NK-92 (cell line): ENCODE results near the gene CCDC88C.
"Not testable (repeated sequence)": the region's sequence is repeated elsewhere in the genome, so short reads cannot be mapped to it uniquely, and the experiment has no call there.

Experiments
- DNase-seq: peaks from one replicate; lab custom pipeline; 2025; ENCODE audit not compliant: unreplicated experiment; lab: John Stamatoyannopoulos, UW

The CCDC88C gene

DNA sequence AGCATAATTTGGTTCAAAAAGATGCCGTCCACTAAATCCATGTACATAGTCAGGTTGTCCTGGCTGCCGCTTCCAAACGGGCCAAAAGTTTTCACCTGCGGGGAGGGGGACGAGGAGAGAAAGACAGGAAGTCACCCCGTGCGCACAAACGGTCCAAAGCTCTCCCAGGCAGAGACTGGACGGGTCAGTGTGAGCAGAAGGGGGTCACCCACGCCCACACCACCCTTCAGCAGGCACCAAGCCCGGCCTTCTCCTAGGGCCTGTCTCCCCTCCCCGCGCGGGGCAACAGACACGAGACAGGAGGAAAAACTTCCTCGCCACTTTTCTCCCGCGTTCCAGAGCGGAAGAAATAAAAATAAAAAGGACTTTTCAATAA lies 888 bp downstream of the CCDC88C start:
- DNase-seq = no peak

DNA sequence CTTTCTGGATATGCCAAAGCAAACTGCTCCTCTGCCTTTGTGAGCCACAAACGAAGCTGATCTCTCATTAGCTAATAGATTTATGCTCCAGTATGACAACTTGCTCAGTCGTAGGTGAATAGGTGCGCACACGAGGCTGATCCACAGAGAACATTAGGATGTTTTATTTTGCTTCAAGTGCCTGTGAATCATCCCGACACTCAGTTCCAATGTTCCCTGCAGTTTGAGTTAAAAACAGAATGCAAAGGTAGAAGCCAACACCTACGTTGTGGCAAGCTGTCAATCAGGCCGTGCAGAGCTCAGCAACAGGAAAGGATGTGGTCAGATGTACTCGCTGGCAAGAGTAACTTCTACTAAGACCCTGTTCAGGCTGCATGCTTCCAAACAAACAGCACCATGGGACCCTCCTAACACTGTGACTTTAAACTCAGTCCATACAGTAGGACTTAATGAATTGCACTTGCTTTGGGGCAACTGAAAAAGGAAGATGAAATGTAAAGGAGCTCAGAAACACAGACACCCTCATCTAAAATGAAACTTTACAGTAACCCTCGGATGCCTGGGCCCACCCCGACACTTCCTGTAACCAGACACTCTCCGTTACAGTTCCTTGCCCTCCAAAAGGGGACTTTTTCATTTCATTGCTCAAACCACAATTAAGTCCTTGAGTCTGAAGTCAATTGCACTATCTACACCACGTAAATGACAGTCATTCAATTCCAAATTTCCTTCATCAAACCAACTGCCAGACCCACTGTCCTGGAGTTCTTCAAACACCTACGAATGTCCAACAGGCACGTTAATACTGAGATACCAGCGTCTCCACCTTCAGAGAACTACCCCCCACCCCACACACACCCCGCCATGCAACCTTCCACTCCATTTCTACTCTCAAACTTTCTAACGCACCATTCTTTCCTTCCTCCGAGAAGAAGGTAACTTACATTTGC lies 1.6 kb downstream of the CCDC88C start:
- no peak for DNase-seq

DNA sequence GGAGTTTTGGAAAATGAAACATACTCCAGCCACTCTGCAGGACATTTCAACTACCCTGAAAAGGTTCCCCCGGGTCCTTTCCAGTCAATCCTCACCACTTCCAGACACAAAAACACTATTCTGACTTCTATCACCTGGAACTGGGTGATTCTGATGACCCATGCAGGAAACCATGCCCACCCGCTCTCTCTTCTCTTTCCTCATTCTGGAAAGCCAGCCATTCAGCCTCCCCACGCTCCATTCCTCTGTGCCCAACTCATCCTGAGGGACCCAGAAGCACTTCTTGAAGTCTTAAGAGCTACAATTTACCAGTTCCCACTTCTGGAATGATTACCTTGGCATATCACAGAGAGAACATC lies 3.2 kb downstream of the CCDC88C start:
- no peak for DNase-seq

DNA sequence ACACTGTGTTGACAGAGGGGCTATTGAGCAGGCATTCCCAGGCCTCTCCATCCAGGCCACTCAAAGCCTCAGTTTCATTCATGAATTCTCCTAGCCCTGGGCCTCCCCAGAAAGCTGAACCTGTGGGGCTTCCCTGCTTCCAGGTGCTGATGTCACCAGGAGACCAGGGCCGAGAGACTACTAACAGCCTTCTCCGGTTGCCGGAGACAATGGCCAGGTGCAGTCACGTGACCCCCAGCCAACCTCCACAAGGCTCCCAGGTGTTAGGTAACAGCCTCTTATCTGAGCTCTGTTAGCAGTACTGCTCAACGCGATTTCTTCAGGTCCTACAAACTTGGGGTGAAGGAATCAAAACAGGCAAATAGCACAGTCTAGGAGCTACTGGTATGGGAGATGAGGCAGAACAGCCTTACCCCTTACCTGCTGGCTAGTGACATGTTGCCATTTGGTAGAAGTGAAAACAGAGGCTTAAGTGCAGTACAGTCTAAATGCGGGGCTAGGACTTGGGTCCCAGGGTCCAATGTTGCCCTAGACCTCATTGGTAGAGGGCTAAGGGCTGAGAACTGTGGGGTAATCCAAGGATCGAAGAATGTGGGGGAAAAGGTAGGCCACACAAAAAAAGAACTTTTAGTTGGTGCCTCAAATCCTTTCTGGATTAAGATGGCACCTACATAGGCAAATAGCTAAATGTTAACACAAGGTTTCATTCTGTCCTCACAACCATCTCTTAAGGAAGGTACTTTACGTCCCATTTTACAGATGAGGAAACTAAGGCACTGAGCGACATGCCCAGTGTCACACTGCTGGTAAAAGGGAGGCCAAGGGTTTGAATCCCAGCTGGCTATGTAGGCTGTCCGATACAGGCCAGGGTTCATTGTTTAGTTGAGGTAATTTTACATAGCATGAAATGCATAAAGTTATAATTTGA lies 3.8 kb downstream of the CCDC88C start:
- DNase-seq = no peak

DNA sequence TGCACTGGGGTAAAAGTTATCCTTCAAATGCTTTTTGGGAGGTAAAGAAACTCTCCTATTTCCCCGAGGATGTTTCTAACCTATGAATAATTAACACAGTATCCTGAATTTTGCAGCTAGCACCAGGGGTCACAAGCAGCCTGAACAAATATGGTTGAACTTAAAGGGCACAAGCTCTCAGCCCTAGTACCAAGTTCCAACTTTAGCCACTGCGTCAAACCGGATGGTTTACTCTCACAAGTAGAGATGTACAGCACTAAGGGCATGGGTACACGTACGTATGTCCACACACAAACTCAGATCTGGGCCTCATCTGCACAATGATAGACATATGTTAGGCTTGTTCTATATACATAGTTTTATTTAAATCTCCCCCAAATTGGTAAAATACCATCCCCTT lies 4.7 kb downstream of the CCDC88C start:
- DNase-seq = no peak

DNA sequence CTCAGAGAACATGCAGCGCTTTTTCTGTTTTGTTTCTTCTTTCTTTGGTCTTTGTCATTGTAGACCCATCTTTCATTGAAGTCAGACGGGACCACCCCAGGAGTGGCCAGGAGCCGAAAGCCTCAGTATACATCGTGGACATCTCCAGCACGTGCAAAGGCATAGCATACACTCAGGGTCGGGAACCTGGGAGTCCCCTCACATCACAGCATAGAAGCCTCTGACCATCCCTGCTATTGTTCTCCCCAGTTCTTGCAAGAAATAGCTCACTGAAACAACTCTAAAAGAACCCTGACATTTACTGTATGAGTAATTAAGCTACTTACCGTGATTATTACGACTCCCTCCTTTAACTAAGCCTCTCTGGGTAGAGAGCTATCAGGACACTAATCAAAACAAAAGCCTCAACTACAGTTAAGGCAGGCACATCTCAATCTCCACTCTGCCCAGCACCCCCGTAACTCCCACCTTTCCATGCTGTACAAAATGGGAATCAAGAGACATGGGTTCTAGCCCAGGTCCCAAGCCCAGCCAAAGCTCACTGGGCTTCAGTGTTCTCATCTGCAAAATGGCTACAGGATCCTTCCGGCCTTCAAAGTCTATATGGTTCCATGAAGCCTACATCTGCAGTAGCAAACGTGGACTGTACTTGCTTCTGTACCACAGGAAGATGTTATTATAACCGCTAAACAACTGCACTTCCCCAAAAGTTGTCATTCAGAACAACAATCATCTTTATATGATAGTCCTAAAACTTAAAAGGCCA lies 6.7 kb downstream of the CCDC88C start:
- no peak for DNase-seq

DNA sequence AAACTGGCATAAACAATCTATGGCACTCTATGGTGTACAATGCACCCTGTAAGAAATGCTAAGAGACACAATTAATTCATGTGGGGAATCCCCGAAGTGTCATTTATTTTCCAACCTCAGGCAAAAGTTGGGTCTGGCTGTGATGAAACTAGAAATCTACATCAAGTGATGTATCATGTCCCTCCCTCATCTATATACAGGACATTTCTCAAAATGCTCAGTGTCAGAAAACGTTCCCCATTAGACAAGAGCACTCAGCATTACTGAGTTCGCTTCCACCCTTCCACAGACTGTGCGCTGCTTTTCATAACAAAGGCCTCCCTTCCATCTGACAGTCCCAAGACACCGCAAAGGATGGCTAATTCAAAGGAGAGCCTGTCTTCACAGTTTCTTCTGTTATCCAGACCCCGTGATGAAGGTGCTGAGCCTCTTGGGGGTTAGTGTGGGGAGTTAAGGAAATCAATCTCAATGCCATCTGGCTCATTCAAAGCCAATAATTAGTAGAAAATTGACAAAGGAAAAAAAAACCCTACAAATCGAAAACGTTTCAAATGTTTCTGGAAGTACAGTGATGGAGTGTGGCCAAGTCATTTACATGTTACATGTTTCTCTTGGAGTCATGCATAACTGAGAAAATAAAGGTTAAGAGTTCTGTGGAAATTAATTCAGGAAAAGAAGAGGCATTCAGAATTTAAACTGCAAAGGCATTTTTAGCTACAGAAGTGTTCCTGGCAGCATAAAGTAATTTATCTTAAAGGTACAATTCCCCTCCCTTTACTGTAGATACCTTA lies 7.5 kb downstream of the CCDC88C start:
- no peak for DNase-seq

DNA sequence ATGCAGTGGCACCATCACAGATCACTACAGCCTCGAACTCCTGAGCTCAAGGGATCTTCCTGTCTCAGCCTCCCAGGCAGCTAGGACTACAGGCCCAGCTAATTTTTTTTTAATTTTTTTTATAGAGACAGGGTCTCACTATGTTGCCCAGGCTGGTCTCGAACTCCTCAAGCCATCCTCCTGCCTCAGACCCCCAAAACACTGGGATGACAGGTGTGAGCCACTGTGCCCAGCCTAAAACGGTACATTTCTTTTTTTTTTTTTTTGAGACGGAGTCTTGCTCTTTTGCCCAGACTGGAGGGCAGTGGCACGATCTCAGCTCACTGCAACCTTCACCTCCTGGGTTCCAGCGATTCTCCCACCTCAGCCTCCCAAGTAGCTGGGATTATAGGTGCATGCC lies 8.4 kb downstream of the CCDC88C start:
- DNase-seq = not testable (repeated sequence)

DNA sequence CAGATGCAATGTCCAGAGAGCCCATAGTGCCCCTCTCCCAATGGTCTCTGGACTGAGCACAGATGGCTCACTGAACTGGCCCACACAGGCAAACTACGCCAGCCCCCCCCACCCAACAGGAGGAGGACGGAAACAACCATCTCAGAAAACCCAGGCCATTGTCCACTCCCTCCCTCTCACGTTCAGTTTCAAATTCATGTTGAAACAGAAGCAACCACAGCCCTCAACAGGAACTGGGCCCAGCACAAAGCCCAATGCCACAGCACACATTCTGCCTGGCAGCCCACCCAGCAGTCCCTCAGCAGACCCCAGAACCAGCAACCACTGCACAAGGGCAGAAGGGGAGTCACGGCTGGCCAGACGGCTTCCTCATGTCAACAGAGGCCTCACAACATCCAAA lies 10.6 kb downstream of the CCDC88C start:
- no peak for DNase-seq

DNA sequence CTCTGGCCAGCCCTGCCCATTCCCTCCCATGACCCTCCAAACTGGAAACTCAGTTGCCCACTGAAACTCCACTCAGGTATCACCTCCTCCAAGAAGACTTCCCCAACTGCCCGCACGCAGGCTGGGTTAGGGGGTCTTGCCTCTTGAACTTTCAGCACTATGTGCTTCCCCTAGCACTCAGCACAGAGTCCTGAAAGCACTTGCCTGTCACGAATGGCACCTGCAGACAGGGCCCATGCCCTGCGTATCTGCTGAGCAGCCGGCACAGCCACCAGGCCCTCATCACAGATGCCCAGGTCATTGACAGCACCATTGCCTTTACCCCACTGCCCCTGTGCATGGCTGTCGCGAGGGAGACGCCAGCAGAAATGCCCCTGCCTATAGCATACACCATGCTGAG lies 11.2 kb downstream of the CCDC88C start:
- DNase-seq = no peak

DNA sequence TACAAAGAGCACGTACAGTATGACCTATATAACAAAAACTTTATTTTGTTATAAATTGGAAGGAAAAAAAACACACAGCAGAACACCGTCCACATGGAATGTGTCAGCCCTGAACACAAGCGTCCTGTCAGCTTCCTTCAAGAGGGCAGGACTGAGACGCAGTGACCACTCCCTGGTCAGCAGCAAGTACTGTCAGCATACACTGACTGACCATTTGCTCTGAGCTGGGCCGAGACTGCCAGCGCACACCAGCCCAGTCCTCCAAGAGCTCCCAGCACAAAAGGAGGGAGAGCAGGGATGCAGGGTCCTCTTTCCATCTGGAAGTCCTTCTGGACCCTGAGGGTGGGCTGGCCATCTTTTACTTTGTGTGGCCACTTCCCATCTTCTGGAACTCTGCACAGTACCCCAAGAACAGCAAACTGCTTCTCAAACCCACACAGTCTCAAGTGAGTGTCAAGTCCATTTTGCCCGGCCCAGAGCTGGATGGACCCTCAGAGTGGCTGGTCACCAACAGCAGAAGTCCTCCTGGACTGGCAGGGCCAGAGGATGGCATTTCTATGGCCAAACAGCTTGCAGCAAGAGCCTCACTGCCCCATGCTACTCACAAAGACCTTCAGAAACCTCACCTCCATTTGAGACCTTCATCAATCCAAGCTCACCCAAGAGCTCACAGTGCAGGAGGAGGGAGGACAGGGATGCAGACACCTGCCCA lies 11.7 kb downstream of the CCDC88C start:
- no peak for DNase-seq

DNA sequence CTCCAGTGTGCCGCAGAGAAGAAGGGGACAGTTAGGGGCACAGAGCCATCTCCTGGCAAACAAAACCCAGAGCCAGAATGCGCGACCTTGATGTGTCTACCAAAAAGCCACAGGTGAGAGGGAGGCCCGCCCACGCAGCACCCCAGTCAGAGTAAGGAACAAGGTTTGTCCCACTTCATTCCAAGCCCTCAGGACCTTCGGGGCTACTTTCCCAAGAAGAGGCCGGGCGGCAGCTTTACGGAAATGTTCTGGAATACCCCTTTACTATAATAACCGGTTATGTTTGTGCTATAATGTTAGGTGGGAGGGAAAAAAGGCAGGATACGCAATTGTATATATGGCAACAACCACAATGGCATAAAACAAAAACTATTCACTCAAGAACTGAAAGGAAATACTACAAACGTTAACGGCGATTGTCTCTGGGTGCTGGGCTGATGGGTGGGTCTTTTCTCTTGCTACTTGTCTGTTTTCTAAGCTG lies 12.3 kb downstream of the CCDC88C start:
- DNase-seq = no peak

DNA sequence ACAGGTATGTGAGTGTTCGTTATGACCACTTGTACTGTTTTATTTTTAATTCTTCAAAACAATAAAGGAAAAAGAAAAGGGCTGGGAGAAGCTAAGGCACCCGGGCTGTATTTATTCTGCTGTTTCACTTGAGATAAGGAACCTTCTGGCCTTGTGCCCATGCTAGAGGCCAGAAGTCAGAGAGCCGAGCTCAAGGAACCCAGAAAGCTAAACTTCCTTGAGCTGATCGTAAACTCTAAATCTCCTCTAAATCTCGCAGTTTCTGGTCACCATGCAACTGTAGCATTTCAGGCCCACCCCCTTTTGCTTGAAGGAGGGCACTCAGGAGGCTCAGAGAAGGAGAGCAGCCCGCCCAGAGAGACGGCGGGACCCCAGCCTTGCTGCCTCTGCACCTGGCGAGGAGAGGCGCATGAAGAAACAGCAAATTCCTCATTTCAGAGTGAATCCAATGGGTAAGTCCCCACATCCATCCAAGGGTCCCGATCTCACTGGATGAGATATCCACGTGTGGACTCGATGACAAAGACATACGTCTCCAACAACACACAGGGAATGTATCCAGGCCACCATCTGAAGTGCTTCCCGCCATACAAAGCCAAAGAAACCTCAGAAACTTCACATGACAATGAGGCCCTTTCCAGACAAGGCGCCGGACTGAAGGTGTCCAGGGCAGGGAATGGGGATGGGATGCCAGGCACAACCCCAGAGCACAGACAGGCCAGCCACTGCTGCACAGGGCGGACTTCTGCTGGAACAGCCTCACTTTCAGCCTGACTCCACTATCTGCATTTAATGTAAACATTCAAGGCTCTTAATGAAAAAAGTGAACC lies 14.6 kb downstream of the CCDC88C start:
- no peak for DNase-seq

DNA sequence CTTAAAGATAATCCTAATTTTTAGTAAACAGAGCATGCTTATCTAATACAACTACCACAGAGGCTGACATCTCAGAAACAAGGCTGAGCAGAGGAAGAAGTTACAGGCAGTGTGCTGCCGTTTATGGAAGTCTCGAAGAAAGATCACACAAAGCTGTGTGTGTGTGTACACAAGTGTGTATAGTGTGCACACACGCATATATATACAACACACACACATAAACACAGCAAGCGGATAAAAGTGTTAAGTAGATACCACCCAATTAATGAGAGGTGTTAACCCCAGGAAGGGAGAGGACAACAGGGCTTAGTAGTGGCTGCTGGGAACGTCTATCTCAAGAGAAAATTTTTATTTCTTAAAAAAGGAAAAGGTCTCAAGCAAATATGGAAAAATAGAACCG lies 15.3 kb downstream of the CCDC88C start:
- DNase-seq = no peak

DNA sequence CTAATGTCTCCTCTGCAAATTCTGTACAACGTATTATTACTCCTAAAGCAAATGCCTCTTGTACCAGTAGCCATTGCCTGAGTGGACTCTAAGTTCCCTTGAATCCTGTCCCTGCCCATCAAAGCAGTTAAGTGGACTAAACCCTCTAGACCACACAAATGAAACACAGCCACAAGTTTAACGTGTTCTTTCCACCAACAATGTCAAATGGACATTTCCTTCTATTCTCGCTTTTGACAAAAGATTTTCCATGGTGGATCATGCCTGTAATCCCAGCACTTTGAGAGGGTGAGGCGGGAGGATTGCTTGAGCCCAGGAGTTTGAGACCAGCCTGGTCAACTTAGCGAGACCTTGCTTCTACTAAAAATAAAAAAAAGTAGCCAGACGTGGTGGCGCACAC lies 15.9 kb downstream of the CCDC88C start:
- DNase-seq = no peak

DNA sequence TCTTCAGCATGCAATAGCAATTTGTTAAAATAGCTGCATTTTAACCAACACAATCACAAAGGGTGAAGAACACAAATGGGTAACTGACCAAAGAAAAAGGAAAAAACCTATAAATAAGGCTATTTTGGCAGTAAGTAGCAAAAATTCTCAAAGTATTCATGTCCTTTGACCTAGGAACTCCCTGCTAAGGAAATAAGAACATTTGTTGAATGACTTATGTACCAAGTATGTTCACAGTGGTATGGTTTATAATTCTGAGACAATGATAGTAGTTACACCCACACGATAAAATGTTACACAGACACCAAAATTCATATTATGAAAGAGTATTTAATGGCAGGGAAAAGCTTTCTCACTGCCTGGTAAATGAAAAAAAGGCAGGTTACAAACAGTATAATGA lies 16.9 kb downstream of the CCDC88C start:
- DNase-seq = no peak

DNA sequence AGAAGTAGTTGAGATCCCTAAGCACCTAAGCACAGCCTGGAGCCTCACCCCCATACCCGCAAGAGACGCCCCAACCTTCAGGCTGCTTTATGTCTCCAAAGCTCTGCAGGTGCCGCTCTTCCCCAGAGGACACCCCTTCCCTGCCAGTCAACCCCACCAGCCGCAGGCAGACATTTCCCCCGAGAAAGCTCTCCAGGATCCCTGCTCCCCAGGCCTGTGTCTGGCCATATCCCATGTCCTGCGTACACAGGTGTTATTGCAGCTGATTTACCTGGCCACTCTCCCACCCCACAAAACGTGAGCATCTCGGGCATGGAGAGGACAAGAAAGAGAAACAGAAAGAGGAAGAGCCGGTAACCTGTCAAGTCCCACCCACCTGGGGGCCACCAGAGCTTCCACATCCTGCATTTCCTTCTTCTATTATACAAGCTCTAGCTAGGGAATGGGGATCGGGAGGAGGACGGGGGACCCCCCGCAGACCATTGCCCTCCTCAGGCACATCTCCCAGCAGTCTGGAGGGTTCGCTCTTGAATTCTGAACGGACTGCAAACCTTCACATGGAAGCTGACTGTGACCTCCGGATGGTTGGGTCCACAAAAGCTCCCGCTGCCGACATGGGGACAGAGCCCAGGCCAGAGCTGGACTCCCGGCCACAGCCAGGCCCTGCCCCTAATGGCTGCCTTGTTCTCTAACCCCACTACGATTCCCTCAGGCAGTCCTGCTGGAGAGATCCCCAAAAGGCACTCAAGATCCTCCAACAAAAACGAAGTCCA lies 17.6 kb downstream of the CCDC88C start:
- DNase-seq = no peak

DNA sequence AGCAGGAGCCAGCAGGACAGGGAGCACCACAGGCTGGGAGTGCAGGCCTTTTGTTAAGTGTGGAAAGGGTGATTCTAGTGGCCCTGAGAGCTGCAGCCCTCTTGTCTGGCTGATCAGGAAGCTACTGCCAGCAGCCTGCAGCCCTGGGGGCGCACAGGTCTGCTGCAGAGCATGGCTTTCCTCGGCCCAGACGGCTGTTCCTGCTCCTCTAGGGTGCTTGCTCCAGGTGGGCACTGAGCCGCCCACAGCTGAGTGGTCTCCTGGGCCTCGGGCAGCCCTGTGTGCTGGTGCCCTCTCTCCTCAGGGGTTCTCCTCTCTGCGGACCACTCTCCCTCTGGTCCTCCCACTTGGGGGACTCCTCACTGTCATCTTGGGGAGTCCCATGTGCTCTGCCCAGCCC lies 18.9 kb downstream of the CCDC88C start:
- DNase-seq = no peak
